GM19397 (cell line): ENCODE results near the gene GAB3.
"Not testable (repeated sequence)": the region's sequence is repeated elsewhere in the genome, so short reads cannot be mapped to it uniquely, and the experiment has no call there.

Experiments used
- ATAC-seq: cut with Tn5 transposase; IDR thresholded peaks from one replicate; pipeline ENCODE4 v1.9.1; 2021; ENCODE audit warnings: mild to moderate bottlenecking, moderate library complexity; ENCODE audit not compliant: unreplicated experiment

Gene GAB3

DNA sequence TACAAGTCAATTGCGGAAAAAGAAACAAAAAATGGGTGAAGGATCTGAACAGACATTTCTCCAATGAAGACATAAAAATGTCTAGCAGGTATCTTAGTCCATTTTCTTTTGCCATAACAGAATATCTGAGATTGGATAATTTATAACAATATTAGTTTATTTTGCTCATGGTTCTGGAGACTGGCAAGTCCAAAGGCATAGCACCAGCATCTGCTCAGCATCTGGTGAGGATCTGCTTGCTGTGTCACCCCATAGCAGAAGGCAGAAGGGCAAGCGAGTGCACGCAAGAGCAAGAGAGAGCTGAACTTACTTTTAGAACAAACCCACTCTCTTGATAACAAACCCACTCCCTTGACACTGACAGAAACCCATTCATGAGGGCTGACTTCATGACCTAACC lies 29.7 kb downstream of the GAB3 start:
- no peak for ATAC-seq

DNA sequence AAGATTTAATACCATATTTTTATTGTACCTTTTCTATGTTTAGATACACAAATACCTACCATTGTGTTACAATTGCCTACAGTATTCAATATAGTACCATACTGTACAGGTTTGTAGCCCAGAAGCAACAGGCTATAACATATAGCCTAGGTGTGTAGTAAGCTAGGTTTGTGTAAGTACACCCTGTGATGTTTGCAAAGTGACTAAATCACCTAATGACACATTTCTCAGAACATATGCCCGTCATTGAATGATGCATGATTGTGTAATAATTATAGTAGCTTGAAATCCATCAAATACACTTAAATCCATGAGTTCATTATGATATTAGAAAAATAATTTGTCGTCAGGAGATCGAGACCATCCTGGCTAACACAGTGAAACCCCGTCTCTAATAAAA lies 30.8 kb downstream of the GAB3 start:
- no peak for ATAC-seq

GRCh38 chrX:154719132-154719675 lies 31.7 kb downstream of the GAB3 start:
- no peak for ATAC-seq

DNA sequence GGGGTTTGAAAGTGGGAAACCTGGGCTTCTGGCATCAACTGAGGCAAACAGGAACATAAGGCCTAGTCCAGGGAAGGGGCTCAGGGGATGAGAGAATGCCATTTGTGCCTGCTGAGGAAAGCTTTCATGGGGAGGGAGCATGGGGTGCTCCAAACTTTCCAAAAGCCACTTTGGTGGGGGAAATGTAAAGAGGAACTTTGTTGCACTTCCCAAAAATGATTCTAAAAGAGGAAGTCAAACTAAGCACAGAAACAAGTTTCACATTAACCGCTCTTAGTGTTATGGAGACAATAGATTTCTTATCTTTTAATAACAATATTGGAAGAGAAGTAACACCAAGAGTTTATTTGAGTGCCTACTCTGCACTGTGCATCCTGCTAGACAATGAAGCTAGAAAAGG lies 32.3 kb downstream of the GAB3 start:
- ATAC-seq = no peak

DNA sequence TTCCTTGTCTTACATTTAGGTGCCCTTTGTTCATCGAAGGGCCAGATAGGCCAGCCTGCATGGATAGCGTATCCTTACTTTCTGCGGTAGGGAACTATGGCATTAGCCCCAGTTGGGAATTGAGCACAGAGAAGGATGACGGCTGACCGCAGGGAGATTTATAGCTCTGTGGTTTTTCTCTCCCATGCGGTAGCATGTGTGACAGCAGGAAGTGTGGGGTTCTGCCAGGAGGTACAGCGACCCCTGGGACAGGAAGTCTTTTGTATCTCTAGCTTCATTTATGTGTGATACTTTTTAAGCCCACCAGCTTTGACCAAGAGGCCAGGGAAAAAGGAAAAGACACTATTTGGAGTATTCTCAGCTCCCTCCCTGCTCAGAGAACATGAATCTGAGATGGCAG lies 33.1 kb downstream of the GAB3 start:
- no peak for ATAC-seq

DNA sequence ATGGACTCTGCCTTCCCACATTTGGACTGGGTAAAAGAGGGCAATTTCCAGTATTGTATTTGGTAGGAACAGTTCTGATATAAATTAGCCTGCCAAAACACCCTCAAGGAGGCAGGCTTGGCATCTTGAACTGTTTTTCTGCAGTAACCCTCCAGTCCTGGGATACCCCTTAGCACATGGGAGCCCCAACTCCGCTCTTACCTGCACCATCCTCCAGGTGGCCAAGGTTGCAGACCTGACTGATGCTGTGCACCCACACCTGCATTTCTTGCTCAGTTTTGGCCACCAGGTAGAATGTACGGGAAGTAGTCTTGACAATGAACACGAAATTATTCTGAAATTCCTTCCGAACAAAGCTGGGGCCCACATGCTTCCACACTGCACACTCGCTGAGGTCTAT lies 35.1 kb downstream of the GAB3 start:
- ATAC-seq = no peak

- ATAC-seq = no peak
These were observed 36.0 kb downstream of the GAB3 start for GRCh38 chrX:154714925-154715324.

- peak; percentile 74 for ATAC-seq
These were observed 37.8 kb downstream of the GAB3 start for GRCh38 chrX:154712781-154713740.

- no peak for ATAC-seq
These were observed 39.6 kb downstream of the GAB3 start for GRCh38 chrX:154711264-154711663.

DNA sequence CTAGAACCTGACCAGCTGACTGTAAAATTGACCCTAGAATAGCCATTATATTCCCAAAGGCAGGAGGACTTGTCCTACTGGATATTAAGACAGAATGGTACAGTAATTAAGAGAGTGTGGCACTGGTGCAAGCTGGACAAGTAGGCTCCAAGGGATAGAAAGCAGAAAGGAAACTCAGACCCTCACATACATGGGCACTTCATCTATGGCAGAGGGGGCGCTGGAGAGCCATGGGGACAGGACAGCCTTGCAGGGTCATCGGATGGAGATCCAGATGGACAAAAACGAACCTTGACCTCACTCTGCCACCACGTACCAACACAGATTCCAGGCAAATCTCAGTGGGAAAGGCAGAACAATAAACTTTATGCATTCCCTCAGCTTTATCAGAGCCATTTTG lies 40.6 kb downstream of the GAB3 start:
- ATAC-seq = no peak

- ATAC-seq = no peak
These were observed 52.1 kb downstream of the GAB3 start for GRCh38 chrX:154698630-154699248.

GRCh38 chrX:154696676-154697045 lies 54.2 kb downstream of the GAB3 start:
- no peak for ATAC-seq

GRCh38 chrX:154695911-154696675 lies 54.8 kb downstream of the GAB3 start:
- no peak for ATAC-seq

DNA sequence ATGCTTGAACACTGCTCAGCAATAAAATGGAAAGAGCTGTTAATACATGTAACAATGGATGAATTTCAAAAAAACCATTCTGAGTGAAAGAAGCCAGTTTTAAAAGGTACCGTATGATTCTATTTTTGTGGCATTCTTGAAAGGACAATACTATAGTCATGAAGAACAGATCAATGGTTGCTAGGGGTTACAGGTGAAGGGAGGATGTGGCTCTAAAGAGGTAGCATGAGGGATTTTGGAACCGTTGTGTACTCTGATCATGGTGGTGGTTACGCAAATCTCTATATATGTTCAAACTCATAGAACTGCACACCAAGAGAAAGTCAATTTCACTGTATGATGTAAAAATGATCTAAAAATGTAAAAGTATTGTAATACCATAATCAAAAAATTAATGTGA lies 57.5 kb downstream of the GAB3 start:
- no peak for ATAC-seq

GRCh38 chrX:154690438-154690837 lies 60.4 kb downstream of the GAB3 start:
- ATAC-seq = not testable (repeated sequence)

GRCh38 chrX:154672084-154672483 lies 78.8 kb downstream of the GAB3 start:
- not testable (repeated sequence) for ATAC-seq

- ATAC-seq = not testable (repeated sequence)
These were observed 80.0 kb downstream of the GAB3 start for GRCh38 chrX:154670848-154671247.

- no peak for ATAC-seq
These were observed 89.0 kb downstream of the GAB3 start for GRCh38 chrX:154661899-154662298.

DNA sequence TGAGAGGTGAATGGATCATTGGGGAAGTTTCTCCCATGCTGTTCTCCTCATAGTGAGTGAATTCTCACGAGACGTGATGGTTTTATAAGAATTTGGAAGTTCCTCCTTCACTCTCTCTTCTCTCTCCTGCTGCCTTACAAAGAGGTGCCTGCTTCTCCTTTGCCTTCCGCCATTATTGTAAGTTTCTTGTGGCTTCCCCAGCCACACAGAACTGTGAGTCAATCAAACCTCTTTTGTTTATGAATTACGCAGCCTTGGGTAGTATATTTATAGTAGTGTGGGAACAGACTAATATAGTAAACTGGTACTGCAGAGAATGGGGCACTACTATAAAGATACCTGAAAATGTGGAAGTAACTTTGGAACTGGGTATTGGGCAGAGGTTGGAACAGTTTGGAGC lies 89.7 kb downstream of the GAB3 start:
- no peak for ATAC-seq

- ATAC-seq = no peak
These were observed 90.3 kb downstream of the GAB3 start for GRCh38 chrX:154660541-154660940.

DNA sequence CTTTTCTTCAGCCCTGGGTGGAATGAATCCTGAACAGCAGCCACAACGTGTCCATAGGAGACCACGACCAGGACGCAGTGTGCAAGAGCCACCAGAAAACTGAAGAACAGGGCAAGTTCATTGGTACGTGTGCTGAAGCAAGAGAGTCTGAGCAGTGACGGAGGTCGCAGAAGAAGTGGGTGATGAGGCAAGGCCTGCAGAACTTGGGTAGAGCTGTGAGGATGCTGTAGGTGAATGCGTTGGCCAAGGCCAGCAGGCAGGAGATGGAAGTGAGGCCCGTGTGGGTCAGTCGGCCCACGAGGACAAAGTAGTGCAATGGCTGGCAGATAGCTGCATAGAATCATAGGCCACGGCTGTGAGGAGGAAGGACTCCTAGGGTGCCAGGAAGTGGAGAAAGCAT lies 91.9 kb downstream of the GAB3 start:
- no peak for ATAC-seq
